GM23338 (cell line): ENCODE results near the gene TRAPPC14.

Experiments
- CTCF ChIP-seq, 2 experiments: fragments of 200-600 bp in 1 of 2; sonication (generic) in 1 of 2; conservative IDR thresholded peaks; 2 replicates each; pipeline versions ENCODE4 v1.5.1 to v1.6.1; 2016 to 2017; ENCODE audit warnings: antibody characterized with exemption in 2 of 2, low read depth in 2 of 2, mild to moderate bottlenecking in 2 of 2, moderate library complexity in 1 of 2
- EZH2 ChIP-seq: fragments of 200-600 bp; sonication (generic); IDR thresholded peaks from one replicate; pipeline ENCODE4 v1.8.0; 2017; ENCODE audit warnings: antibody characterized with exemption, mild to moderate bottlenecking, low read depth; ENCODE audit not compliant: unreplicated experiment
- ZNF114 ChIP-seq: fragments of 250-450 bp; sonication (Bioruptor Pico); IDR thresholded peaks from 2 replicates; pipeline ENCODE4 v1.5.0; 2020; ENCODE audit warnings: mild to moderate bottlenecking, moderate library complexity

DNA sequence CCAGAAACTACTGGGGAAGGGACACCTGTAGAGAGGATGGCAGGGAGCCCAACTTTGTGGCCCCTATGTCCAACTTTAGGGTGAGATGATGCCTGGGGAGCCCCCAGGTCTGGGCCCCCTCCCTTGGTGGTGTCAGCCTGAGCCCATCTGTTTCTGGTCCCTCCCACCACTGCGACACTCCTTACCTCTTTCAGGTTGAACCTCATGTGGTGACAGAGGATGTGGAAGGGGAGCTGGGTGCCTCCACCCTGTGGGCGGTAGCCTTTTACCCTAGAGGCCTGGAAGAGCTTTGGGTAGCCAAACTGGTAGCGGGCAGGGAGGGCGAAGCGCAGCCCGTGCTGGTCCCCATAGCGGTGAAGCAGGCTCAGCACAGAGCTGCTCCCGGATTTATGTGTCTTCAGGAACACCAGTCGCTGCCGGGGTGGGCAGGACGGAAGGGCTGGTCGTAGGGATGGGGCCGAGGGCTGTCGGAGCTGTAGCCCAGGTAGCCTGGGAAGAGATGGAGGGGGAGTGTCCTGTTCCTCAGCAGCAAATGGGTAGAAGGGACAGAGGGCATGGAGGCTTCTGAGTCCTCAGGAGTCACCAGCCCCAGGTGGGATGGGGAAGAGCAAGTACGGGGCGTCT, 7.9 kb upstream of the TRAPPC14 start:
- no peak for TF ChIP-seq ZNF114
- TF ChIP-seq CTCF (conservative IDR thresholded peaks at IDR 0.05; ENCODE audit: low read depth in 2 of 2), result no peak
- no peak for TF ChIP-seq EZH2
